Measurements from ENCODE around the gene SORCS1.

SORCS1 gene

GRCh38 chr10:107059068-107059804 lies 105.3 kb downstream of the SORCS1 start:
- H3K27me3 ChIP-seq (replicated peaks; ENCODE audit: insufficient read depth, low read length) = no peaks in the 10 kb centered on the region
- no peak for TF ChIP-seq EZH2phosphoT487 (IDR thresholded peaks at IDR 0.05; ENCODE audit: low read length)
- TF ChIP-seq CTCF (IDR thresholded peaks at IDR 0.05; ENCODE audit: low read length) = no peak
- TF ChIP-seq EZH2 (optimal IDR thresholded peaks at IDR 0.05; ENCODE audit: low read depth, low read length) = no peak
- no peaks in the 10 kb centered on the region for H3K9me2 ChIP-seq (replicated peaks; ENCODE audit: insufficient read depth, low read length)
- no peaks in the 10 kb centered on the region for H3K36me3 ChIP-seq (replicated peaks; ENCODE audit: insufficient read depth, low read length)
- H4K20me1 ChIP-seq (ENCODE audit: insufficient read depth, low read length) = no peaks in the 10 kb centered on the region
- no peaks in the 10 kb centered on the region for H3K79me2 ChIP-seq (ENCODE audit: low read length)
- no peaks in the 10 kb centered on the region for H3K9me3 ChIP-seq (replicated peaks; ENCODE audit: insufficient read depth, low read length)
- no peak for DNase-seq
- no peaks in the 10 kb centered on the region for H3K4me1 ChIP-seq (ENCODE audit: low read length)
- no peak overlapping the region for H3K27ac ChIP-seq (ENCODE audit: low read length)
- H3K4me2 ChIP-seq (ENCODE audit: low read depth, low read length) = no peak overlapping the region
- H3K9ac ChIP-seq (ENCODE audit: low read length) = no peak overlapping the region
- H3F3A ChIP-seq (ENCODE audit: insufficient read depth, low read length) = no peaks in the 10 kb centered on the region
- no peak overlapping the region for H3K4me3 ChIP-seq (ENCODE audit: low read length)
- no peak overlapping the region for H2AFZ ChIP-seq (ENCODE audit: low read length)

GRCh38 chr10:107058331-107058730 lies 106.2 kb downstream of the SORCS1 start:
- Histone ChIP-seq H3F3A (ENCODE audit: insufficient read depth, low read length) (no peaks in the 10 kb centered on the region), H3K4me2 (ENCODE audit: low read depth, low read length) (no peak overlapping the region), H3K4me1 (ENCODE audit: low read length) (no peaks in the 10 kb centered on the region), H4K20me1 (ENCODE audit: insufficient read depth, low read length) (no peaks in the 10 kb centered on the region), H3K4me3 (ENCODE audit: low read length) (no peak overlapping the region), H3K79me2 (ENCODE audit: low read length) (no peaks in the 10 kb centered on the region), H3K36me3 (replicated peaks; ENCODE audit: insufficient read depth, low read length) (no peaks in the 10 kb centered on the region), H3K9ac (ENCODE audit: low read length) (no peak overlapping the region), H3K27me3 (replicated peaks; ENCODE audit: insufficient read depth, low read length) (no peaks in the 10 kb centered on the region), H3K27ac (ENCODE audit: low read length) (no peak overlapping the region), H3K9me3 (replicated peaks; ENCODE audit: insufficient read depth, low read length) (no peaks in the 10 kb centered on the region), H2AFZ (ENCODE audit: low read length) (no peak overlapping the region), H3K9me2 (replicated peaks; ENCODE audit: insufficient read depth, low read length) (no peaks in the 10 kb centered on the region)
- DNase-seq = no peak
- TF ChIP-seq EZH2phosphoT487 (IDR thresholded peaks at IDR 0.05; ENCODE audit: low read length) (no peak), CTCF (IDR thresholded peaks at IDR 0.05; ENCODE audit: low read length) (no peak), EZH2 (optimal IDR thresholded peaks at IDR 0.05; ENCODE audit: low read depth, low read length) (no peak)

- no peak overlapping the region for H3K27ac ChIP-seq (ENCODE audit: low read length)
- no peaks in the 10 kb centered on the region for H3F3A ChIP-seq (ENCODE audit: insufficient read depth, low read length)
- no peaks in the 10 kb centered on the region for H3K9me3 ChIP-seq (replicated peaks; ENCODE audit: insufficient read depth, low read length)
- no peak for TF ChIP-seq CTCF (IDR thresholded peaks at IDR 0.05; ENCODE audit: low read length)
- TF ChIP-seq EZH2phosphoT487 (IDR thresholded peaks at IDR 0.05; ENCODE audit: low read length) = no peak
- TF ChIP-seq EZH2 (optimal IDR thresholded peaks at IDR 0.05; ENCODE audit: low read depth, low read length) = no peak
- no peaks in the 10 kb centered on the region for H3K9me2 ChIP-seq (replicated peaks; ENCODE audit: insufficient read depth, low read length)
- H3K79me2 ChIP-seq (ENCODE audit: low read length) = no peaks in the 10 kb centered on the region
- no peak overlapping the region for H3K4me3 ChIP-seq (ENCODE audit: low read length)
- no peak for DNase-seq
- H3K4me1 ChIP-seq (ENCODE audit: low read length) = no peaks in the 10 kb centered on the region
- no peak overlapping the region for H3K9ac ChIP-seq (ENCODE audit: low read length)
- no peak overlapping the region for H3K4me2 ChIP-seq (ENCODE audit: low read depth, low read length)
- H3K36me3 ChIP-seq (replicated peaks; ENCODE audit: insufficient read depth, low read length) = no peaks in the 10 kb centered on the region
- no peak overlapping the region for H2AFZ ChIP-seq (ENCODE audit: low read length)
- no peaks in the 10 kb centered on the region for H4K20me1 ChIP-seq (ENCODE audit: insufficient read depth, low read length)
- H3K27me3 ChIP-seq (replicated peaks; ENCODE audit: insufficient read depth, low read length) = no peaks in the 10 kb centered on the region
These were observed 108.3 kb downstream of the SORCS1 start for GRCh38 chr10:107056182-107056581.
